OCI-LY1 (cell line): ENCODE results near the gene BSPRY.

Experiments
- CTCF ChIP-seq: fragments of 200-600 bp; sonication (generic), shearing (Covaris generic); IDR thresholded peaks from 2 replicates; pipeline ENCODE4 v1.5.1; 2017; ENCODE audit warnings: mild to moderate bottlenecking, antibody characterized with exemption, low read length, moderate library complexity, mixed read lengths
- EZH2 ChIP-seq: fragments of 200-600 bp; sonication (generic), shearing (Covaris generic); IDR thresholded peaks from 2 replicates; pipeline ENCODE4 v1.8.0; 2017; ENCODE audit warnings: borderline replicate concordance, mixed run types, mild to moderate bottlenecking, antibody characterized with exemption, low read length, moderate library complexity, mixed read lengths

GRCh38 chr9:113352006-113352405, 2.7 kb downstream of the BSPRY start:
- TF ChIP-seq CTCF (no peak), EZH2 (no peak)
